Glutamatergic neuron (in vitro differentiated cells): Measurements from ENCODE around the gene GRB7. TPM values are rescaled to one million over a fixed set of nuclear protein-coding genes. Genes with fewer than 3 reads are reported as not detected.

Experiments used
- DNase-seq: peaks from one replicate; pipeline ENCODE4 v3.0.0; 2022
- H3K27ac Mint-ChIP-seq: one replicate; pipeline ENCODE4 v1.8.0; 2020; ENCODE audit warnings: mild to moderate bottlenecking, mixed read lengths, inconsistent platforms; ENCODE audit not compliant: unreplicated experiment
- H3K27me3 Mint-ChIP-seq: one replicate; pipeline ENCODE4 v1.8.0; 2020; ENCODE audit warnings: mild to moderate bottlenecking, moderate library complexity, mixed read lengths, inconsistent platforms; ENCODE audit not compliant: unreplicated experiment
- H3K36me3 Mint-ChIP-seq: one replicate; pipeline ENCODE4 v1.8.0; 2020; ENCODE audit warnings: mild to moderate bottlenecking, mixed read lengths, inconsistent platforms; ENCODE audit not compliant: unreplicated experiment
- H3K4me1 Mint-ChIP-seq: one replicate; pipeline ENCODE4 v1.8.0; 2020; ENCODE audit warnings: mild to moderate bottlenecking, low read depth, mixed read lengths, inconsistent platforms; ENCODE audit not compliant: unreplicated experiment
- H3K4me3 Mint-ChIP-seq: one replicate; pipeline ENCODE4 v1.8.0; 2020; ENCODE audit warnings: mild to moderate bottlenecking, mixed read lengths, inconsistent platforms; ENCODE audit not compliant: unreplicated experiment
- H3K9me3 Mint-ChIP-seq: one replicate; pipeline ENCODE4 v1.8.0; 2020; ENCODE audit warnings: mild to moderate bottlenecking, moderate library complexity, mixed read lengths, inconsistent platforms; ENCODE audit not compliant: unreplicated experiment
- total RNA-seq: library from RNA; stranded (reverse); fragmentation: NEBNext Ultra II Directional; extraction: Animal tissue kit (Norgen Biotek cat#: 25700); gene quantifications from one replicate; pipeline ENCODE4 v1.2.1, GENCODE V29; 2021; ENCODE audit not compliant: unreplicated experiment
- TF ChIP-seq, protein P1 (sequence below): fragments of 200-600 bp; sonication (generic); IDR thresholded peaks from one replicate; pipeline ENCODE4 v1.5.0; 2021; ENCODE audit not compliant: partially characterized antibody, unreplicated experiment

The GRB7 gene
- total RNA-seq, 1 donor from 2014 or later: not detected

GRCh38 chr17:39756380-39757079 lies 18.8 kb downstream of the GRB7 start:
- no peak overlapping the region for H3K4me3 Mint-ChIP-seq
- no peak overlapping the region for H3K27ac Mint-ChIP-seq
- H3K36me3 Mint-ChIP-seq: no peaks in the 10 kb centered on the region
- H3K4me1 Mint-ChIP-seq: no peaks in the 10 kb centered on the region
- peaks cover 4% of the 10 kb centered on the region for H3K9me3 Mint-ChIP-seq
- H3K27me3 Mint-ChIP-seq: peaks cover 9% of the 10 kb centered on the region
- TF ChIP-seq, protein P1, sequence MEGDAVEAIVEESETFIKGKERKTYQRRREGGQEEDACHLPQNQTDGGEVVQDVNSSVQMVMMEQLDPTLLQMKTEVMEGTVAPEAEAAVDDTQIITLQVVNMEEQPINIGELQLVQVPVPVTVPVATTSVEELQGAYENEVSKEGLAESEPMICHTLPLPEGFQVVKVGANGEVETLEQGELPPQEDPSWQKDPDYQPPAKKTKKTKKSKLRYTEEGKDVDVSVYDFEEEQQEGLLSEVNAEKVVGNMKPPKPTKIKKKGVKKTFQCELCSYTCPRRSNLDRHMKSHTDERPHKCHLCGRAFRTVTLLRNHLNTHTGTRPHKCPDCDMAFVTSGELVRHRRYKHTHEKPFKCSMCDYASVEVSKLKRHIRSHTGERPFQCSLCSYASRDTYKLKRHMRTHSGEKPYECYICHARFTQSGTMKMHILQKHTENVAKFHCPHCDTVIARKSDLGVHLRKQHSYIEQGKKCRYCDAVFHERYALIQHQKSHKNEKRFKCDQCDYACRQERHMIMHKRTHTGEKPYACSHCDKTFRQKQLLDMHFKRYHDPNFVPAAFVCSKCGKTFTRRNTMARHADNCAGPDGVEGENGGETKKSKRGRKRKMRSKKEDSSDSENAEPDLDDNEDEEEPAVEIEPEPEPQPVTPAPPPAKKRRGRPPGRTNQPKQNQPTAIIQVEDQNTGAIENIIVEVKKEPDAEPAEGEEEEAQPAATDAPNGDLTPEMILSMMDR: no peak
- DNase-seq: no peak

DNA sequence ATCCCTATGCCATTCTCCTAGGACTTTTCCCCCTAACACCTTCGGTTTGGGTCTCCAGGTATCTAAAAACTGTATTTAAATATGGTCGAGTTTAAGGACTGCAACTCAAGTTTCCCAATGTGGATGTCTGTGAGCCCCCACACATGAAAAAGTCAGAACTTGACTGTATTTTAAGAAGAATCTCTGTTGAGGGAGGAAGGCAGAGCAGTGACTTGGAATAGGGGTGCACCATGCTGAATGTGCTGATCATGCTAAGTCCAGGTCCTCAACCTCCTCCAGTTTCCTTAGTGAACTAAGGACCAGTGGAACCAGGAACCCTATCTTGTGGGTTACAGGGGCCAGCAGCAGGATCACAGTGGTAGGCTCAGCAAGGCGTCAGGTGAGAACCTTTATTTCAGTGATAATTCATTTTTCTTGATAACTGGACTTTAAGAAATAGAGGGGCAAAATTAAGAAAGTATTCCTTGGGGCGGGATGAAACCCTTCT lies 19.5 kb downstream of the GRB7 start:
- Mint-ChIP-seq H3K36me3 (no peaks in the 10 kb centered on the region), H3K4me1 (no peaks in the 10 kb centered on the region), H3K4me3 (no peak overlapping the region), H3K27ac (no peak overlapping the region), H3K27me3 (peaks cover 9% of the 10 kb centered on the region), H3K9me3 (peaks cover 4% of the 10 kb centered on the region)
- DNase-seq: no peak
- TF ChIP-seq, protein P1: no peak

- Mint-ChIP-seq H3K27me3 (peaks cover 9% of the 10 kb centered on the region), H3K4me1 (no peaks in the 10 kb centered on the region), H3K36me3 (no peaks in the 10 kb centered on the region), H3K27ac (no peak overlapping the region), H3K4me3 (no peak overlapping the region), H3K9me3 (peaks cover 4% of the 10 kb centered on the region)
- no peak for DNase-seq
- TF ChIP-seq, protein P1: no peak
Observed at GRCh38 chr17:39757931-39758873, 20.5 kb downstream of the GRB7 start.

DNA sequence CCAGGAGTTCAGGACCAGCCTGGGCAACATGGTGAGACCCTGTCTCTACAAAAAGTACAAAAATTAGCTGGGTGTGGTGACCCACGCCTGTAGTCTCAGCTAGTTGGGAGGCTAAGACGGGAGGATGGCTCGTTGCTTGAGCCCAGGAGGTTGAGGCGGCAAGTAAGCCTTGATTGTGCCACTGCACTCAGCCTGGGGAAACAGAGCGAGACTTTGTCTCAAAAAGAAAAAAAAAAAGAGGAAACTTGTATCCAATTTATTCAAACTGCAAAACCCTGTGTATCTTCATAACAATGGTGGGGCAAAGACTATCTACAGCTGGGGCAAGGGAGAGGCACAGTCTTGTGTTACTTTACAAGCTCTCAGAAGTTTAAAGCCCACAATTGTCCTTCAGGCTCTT lies 21.5 kb downstream of the GRB7 start:
- H3K9me3 Mint-ChIP-seq: peaks cover 2% of the 10 kb centered on the region
- H3K36me3 Mint-ChIP-seq: no peaks in the 10 kb centered on the region
- TF ChIP-seq, protein P1: no peak
- no peaks in the 10 kb centered on the region for H3K4me1 Mint-ChIP-seq
- DNase-seq: no peak
- H3K27ac Mint-ChIP-seq: no peak overlapping the region
- H3K4me3 Mint-ChIP-seq: no peak overlapping the region
- peaks cover 7% of the 10 kb centered on the region for H3K27me3 Mint-ChIP-seq
